AG09319 (cell line): ENCODE results near the gene ASAP2.

Source experiments
- DNase-seq: peaks from one replicate; pipeline ENCODE4 v3.0.0-alpha.2; 2010; ENCODE audit warnings: low read depth; ENCODE audit errors: extremely low read depth
- TF ChIP-seq, protein P1 (sequence below): IDR thresholded peaks from 2 replicates; pipeline ENCODE4 v1.5.1; 2011; ENCODE audit warnings: low read depth, mild to moderate bottlenecking, inconsistent platforms, low read length, moderate library complexity

The ASAP2 gene

DNA sequence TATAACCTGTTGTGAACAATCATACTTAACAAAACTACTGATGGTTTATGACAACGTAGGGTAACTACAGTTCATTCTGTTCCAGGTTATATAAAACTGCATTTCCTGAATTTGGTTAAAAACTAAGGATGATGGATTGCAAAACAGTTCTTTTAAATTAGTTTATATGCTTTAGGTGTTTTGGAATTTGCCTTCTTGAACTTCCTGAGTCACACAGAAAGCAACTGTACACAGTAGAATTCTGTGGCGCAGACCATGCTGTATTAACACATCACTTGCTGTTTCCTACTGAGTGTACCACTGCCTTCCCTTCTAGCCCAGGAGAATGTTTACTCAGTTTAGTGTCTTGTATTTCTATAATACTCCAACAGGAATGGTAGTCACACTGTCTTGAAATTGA is 197.3 kb downstream of the ASAP2 start:
- DNase-seq: no peak
- TF ChIP-seq, protein P1, sequence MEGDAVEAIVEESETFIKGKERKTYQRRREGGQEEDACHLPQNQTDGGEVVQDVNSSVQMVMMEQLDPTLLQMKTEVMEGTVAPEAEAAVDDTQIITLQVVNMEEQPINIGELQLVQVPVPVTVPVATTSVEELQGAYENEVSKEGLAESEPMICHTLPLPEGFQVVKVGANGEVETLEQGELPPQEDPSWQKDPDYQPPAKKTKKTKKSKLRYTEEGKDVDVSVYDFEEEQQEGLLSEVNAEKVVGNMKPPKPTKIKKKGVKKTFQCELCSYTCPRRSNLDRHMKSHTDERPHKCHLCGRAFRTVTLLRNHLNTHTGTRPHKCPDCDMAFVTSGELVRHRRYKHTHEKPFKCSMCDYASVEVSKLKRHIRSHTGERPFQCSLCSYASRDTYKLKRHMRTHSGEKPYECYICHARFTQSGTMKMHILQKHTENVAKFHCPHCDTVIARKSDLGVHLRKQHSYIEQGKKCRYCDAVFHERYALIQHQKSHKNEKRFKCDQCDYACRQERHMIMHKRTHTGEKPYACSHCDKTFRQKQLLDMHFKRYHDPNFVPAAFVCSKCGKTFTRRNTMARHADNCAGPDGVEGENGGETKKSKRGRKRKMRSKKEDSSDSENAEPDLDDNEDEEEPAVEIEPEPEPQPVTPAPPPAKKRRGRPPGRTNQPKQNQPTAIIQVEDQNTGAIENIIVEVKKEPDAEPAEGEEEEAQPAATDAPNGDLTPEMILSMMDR: no peak

- TF ChIP-seq, protein P1: no peak
- no peak for DNase-seq
These were observed 197.8 kb downstream of the ASAP2 start for GRCh38 chr2:9404451-9404850.

- TF ChIP-seq, protein P1: no peak
- DNase-seq: no peak
These were observed 199.0 kb downstream of the ASAP2 start for GRCh38 chr2:9405636-9406035.

GRCh38 chr2:9406529-9407362 is 200.1 kb downstream of the ASAP2 start:
- DNase-seq: no peak
- TF ChIP-seq, protein P1: no peak

GRCh38 chr2:9407363-9407811 is 200.8 kb downstream of the ASAP2 start:
- TF ChIP-seq, protein P1: no peak

GRCh38 chr2:9408641-9409151 is 202.1 kb downstream of the ASAP2 start:
- DNase-seq: no peak
- TF ChIP-seq, protein P1: no peak

More at GRCh38 chr2:9407363-9407811, 200.8 kb downstream of the ASAP2 start:
- no peak for DNase-seq

DNA sequence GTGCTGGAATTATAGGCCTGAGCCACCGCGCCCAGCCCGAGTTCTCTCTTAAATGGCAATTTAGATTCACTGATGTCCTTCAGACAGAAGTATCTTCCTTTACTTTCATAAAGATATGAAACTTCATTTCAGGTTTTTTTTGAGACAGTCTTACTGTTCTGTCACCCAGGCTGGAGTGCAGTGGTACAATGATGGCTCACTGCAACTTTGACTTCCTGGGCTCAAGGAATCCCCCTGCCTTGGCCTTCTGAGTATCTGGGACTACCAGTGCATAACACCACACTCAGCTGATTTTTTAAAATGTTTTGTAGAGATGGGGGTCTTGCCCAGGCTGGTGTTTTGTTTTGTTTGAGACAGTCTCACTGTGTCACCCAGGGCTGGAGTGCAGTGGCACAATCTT is 203.5 kb downstream of the ASAP2 start:
- TF ChIP-seq, protein P1: no peak
- DNase-seq: no peak
